Measurements from ENCODE around the gene RHBDL1. TPM values are rescaled to one million over a fixed set of nuclear protein-coding genes. Genes with fewer than 3 reads are reported as not detected.

Gene RHBDL1
- total RNA-seq, 1 experiment from 2014 or later = 1.7 TPM

DNA sequence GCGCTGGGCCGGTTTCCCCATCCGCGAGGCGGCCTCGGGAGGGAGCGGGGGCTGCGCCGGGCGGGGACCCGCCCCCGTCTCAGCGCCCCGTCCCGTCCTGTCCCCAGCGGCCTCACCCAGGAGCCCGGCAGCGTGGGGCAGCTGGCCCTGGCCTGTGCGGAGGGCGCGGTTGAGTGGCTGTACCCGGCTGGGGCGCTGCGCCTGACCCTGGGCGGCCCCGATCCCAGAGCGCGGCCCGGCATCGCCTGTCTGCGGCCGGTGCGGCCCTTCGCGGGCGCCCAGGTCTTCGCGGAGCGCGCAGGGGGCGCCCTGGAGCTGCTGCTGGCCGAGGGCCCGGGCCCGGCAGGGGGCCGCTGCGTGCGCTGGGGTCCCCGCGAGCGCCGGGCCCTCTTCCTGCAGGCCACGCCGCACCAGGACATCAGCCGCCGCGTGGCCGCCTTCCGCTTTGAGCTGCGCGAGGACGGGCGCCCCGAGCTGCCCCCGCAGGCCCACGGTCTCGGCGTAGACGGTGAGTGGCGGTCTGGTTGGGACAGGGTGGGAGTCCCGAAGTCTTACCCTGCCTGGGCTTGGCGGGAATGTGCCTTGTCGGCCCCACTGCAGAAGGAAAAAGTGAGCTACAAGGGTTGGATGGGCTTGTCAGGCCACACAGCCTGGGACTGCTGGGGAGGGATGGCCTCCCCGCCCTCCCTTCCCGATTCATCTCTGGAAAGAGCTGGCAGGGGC, 40.2 kb downstream of the RHBDL1 start:
- no peaks in the 10 kb centered on the region for H3K36me3 ChIP-seq (ENCODE audit: low read depth, low read length)
- CTCF ChIA-PET = interaction anchor here (0.6 to 0.8 kb wide), 3 partner anchors 12 to 73 kb away, joined by 3 to 9 read pairs (median 5); partner anchors contain the start of genes CHTF18 and RPUSD1
- H3K4me3 ChIP-seq (ENCODE audit: low read length) = peak overlapping the region; percentile 71
- H3K4me1 ChIP-seq (ENCODE audit: insufficient read depth, low read length) = peaks cover 34% of the 10 kb centered on the region
- peak overlapping the region; percentile 57 for H3K9ac ChIP-seq (ENCODE audit: low read length)
- H3K27ac ChIP-seq (ENCODE audit: low read length) = no peak overlapping the region
- no peaks in the 10 kb centered on the region for H3F3A ChIP-seq (ENCODE audit: low read length, unreplicated experiment)
- H4K20me1 ChIP-seq (ENCODE audit: low read length) = peaks cover 8% of the 10 kb centered on the region; the same call in 1 of the 2 replicates
- TF ChIP-seq, protein P1, sequence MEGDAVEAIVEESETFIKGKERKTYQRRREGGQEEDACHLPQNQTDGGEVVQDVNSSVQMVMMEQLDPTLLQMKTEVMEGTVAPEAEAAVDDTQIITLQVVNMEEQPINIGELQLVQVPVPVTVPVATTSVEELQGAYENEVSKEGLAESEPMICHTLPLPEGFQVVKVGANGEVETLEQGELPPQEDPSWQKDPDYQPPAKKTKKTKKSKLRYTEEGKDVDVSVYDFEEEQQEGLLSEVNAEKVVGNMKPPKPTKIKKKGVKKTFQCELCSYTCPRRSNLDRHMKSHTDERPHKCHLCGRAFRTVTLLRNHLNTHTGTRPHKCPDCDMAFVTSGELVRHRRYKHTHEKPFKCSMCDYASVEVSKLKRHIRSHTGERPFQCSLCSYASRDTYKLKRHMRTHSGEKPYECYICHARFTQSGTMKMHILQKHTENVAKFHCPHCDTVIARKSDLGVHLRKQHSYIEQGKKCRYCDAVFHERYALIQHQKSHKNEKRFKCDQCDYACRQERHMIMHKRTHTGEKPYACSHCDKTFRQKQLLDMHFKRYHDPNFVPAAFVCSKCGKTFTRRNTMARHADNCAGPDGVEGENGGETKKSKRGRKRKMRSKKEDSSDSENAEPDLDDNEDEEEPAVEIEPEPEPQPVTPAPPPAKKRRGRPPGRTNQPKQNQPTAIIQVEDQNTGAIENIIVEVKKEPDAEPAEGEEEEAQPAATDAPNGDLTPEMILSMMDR (conservative IDR thresholded peaks at IDR 0.05; ENCODE audit: low read depth, low read length) = no peak
- TF ChIP-seq EZH2phosphoT487 (IDR thresholded peaks at IDR 0.05; ENCODE audit: borderline replicate concordance, low read length) (no peak), EZH2 (IDR thresholded peaks at IDR 0.05; ENCODE audit: low read length, unreplicated experiment) (no peak)
- H3K79me2 ChIP-seq (ENCODE audit: low read length) = peaks cover 19% of the 10 kb centered on the region
- intact Hi-C loops (cut with micrococcal nuclease) = loop anchor here (10.0 kb wide), 1 partner anchor 69 kb away; the partner anchor contains the start of genes CHTF18 and RPUSD1
- no peaks in the 10 kb centered on the region for H3K27me3 ChIP-seq (ENCODE audit: low read length)
- no peak overlapping the region for H2AFZ ChIP-seq (ENCODE audit: low read length)
- peak overlapping the region; percentile 86 for H3K4me2 ChIP-seq (ENCODE audit: low read length)
- no peak for DNase-seq
- no peaks in the 10 kb centered on the region for H3K9me2 ChIP-seq (replicated peaks; ENCODE audit: low read length)
- H3K9me3 ChIP-seq (ENCODE audit: low read length) = no peaks in the 10 kb centered on the region
- BruUV-seq (replicated peaks) = no TSS peak
- peak; percentile 2 for ATAC-seq
- POLR2A ChIA-PET (ENCODE audit: unreplicated experiment) = interaction anchor here (0.6 kb wide), 1 partner anchor 22 kb away, joined by 14 read pairs; no protein-coding TSS in a partner anchor

DNA sequence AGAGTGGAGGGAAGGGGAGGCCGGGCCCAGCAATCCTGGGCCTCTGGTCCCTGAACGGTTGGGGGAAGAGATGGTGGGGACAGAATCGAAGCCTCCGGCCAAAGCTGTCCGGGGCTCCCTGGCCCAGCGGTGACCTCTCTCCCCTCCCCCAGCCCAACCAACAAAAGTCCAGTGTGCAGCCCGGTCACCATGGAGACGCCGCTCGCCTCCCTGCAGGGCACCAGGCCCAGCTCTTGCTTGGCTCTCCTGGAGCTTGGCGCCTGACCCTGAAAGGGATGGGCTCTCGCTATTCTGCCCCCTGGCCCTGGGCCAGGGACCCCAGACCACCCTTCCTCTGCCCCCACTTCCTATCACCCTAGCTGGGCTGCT, 40.7 kb downstream of the RHBDL1 start:
- TSS peak; percentile 30 for BruUV-seq (replicated peaks)
- H4K20me1 ChIP-seq (ENCODE audit: low read length) = peaks cover 8% of the 10 kb centered on the region; the same call in 1 of the 2 replicates
- no peak overlapping the region for H2AFZ ChIP-seq (ENCODE audit: low read length)
- H3K9ac ChIP-seq (ENCODE audit: low read length) = peak overlapping the region; percentile 57
- peak overlapping the region; percentile 71 for H3K4me3 ChIP-seq (ENCODE audit: low read length)
- H3K9me3 ChIP-seq (ENCODE audit: low read length) = no peaks in the 10 kb centered on the region
- peak overlapping the region; percentile 86 for H3K4me2 ChIP-seq (ENCODE audit: low read length)
- ChIA-PET POLR2A (ENCODE audit: unreplicated experiment) (interaction anchor here (0.6 kb wide), 1 partner anchor 21 kb away, joined by 14 read pairs; no protein-coding TSS in a partner anchor), CTCF (interaction anchor here (0.6 to 0.8 kb wide), 3 partner anchors 12 to 72 kb away, joined by 3 to 9 read pairs (median 5); partner anchors contain the start of genes CHTF18 and RPUSD1)
- intact Hi-C loops (cut with micrococcal nuclease) = loop anchor here (10.0 kb wide), 1 partner anchor 69 kb away; the partner anchor contains the start of genes CHTF18 and RPUSD1
- peaks cover 19% of the 10 kb centered on the region for H3K79me2 ChIP-seq (ENCODE audit: low read length)
- H3K27ac ChIP-seq (ENCODE audit: low read length) = no peak overlapping the region
- ATAC-seq (no peak), DNase-seq (no peak)
- no peaks in the 10 kb centered on the region for H3K36me3 ChIP-seq (ENCODE audit: low read depth, low read length)
- TF ChIP-seq EZH2 (IDR thresholded peaks at IDR 0.05; ENCODE audit: low read length, unreplicated experiment) (no peak), EZH2phosphoT487 (IDR thresholded peaks at IDR 0.05; ENCODE audit: borderline replicate concordance, low read length) (no peak)
- TF ChIP-seq, protein P1 (conservative IDR thresholded peaks at IDR 0.05; ENCODE audit: low read depth, low read length) = no peak
- no peaks in the 10 kb centered on the region for H3F3A ChIP-seq (ENCODE audit: low read length, unreplicated experiment)
- H3K9me2 ChIP-seq (replicated peaks; ENCODE audit: low read length) = no peaks in the 10 kb centered on the region
- H3K4me1 ChIP-seq (ENCODE audit: insufficient read depth, low read length) = peaks cover 33% of the 10 kb centered on the region
- no peaks in the 10 kb centered on the region for H3K27me3 ChIP-seq (ENCODE audit: low read length)

Measured in PC-3 (cell line).